SKM-1 (cell line): ENCODE data around the gene SSX7.
"Not testable (repeated sequence)": the region's sequence is repeated elsewhere in the genome, so short reads cannot be mapped to it uniquely, and the experiment has no call there.

ENCODE experiments used
- DNase-seq: peaks from one replicate; lab custom pipeline; 2025; ENCODE audit not compliant: unreplicated experiment; lab: John Stamatoyannopoulos, UW

SSX7 gene

GRCh38 chrX:52654800-52655199 is at the start of gene SSX7:
SSX7 (minus strand) TSS chrX:52654900; CDS start chrX:52653472, 1,428 bp downstream.
- DNase-seq = not testable (repeated sequence)

GRCh38 chrX:52692034-52692433 is 37.3 kb upstream of the SSX7 start:
- DNase-seq = not testable (repeated sequence)

- not testable (repeated sequence) for DNase-seq
These were observed 7.5 kb upstream of the SSX7 start for GRCh38 chrX:52662218-52662617.

- DNase-seq = not testable (repeated sequence)
These were observed 775 bp upstream of the SSX7 start for GRCh38 chrX:52655475-52655874.

- DNase-seq = not testable (repeated sequence)
These were observed 4.0 kb downstream of the SSX7 start for GRCh38 chrX:52650676-52651075.

- not testable (repeated sequence) for DNase-seq
These were observed 5.7 kb downstream of the SSX7 start for GRCh38 chrX:52648956-52649355.

- not testable (repeated sequence) for DNase-seq
These were observed 26.2 kb downstream of the SSX7 start for GRCh38 chrX:52628483-52628882.

GRCh38 chrX:52620661-52621060 is 34.0 kb downstream of the SSX7 start:
- not testable (repeated sequence) for DNase-seq

- DNase-seq = no peak
These were observed 45.7 kb downstream of the SSX7 start for GRCh38 chrX:52608961-52609360.

- DNase-seq = not testable (repeated sequence)
These were observed 51.5 kb downstream of the SSX7 start for GRCh38 chrX:52603151-52603550.

GRCh38 chrX:52598886-52599285 is 55.8 kb downstream of the SSX7 start:
- no peak for DNase-seq

- DNase-seq = no peak
These were observed 60.0 kb downstream of the SSX7 start for GRCh38 chrX:52594658-52595057.
